Loucy (cell line): ENCODE data around the gene ALPK1.

ENCODE experiments used
- H2AFZ ChIP-seq: fragments of 200-600 bp; sonication (generic); 2 replicates; pipeline ENCODE4 v1.6.0; 2016; ENCODE audit warnings: antibody characterized with exemption, mild to moderate bottlenecking, low read length, moderate library complexity
- H3F3A ChIP-seq: fragments of 200-600 bp; 2 replicates; pipeline ENCODE4 v1.6.0; 2016; ENCODE audit warnings: antibody characterized with exemption, low read depth, mild to moderate bottlenecking
- H3K27me3 ChIP-seq: fragments of 200-600 bp; sonication (generic); 2 replicates; pipeline ENCODE4 v1.6.1; 2014; ENCODE audit warnings: low read length, mild to moderate bottlenecking; ENCODE audit not compliant: insufficient read depth, poor library complexity, severe bottlenecking
- H3K36me3 ChIP-seq: fragments of 200-600 bp; sonication (generic); 2 replicates; pipeline ENCODE4 v1.6.1; 2016; ENCODE audit warnings: low read length; ENCODE audit not compliant: insufficient read depth
- H3K4me1 ChIP-seq: fragments of 200-600 bp; sonication (generic); 2 replicates; pipeline ENCODE4 v1.5.1; 2014; ENCODE audit warnings: low read length, mild to moderate bottlenecking; ENCODE audit not compliant: insufficient read depth, poor library complexity, severe bottlenecking
- H3K4me2 ChIP-seq: fragments of 200-600 bp; sonication (generic); 2 replicates; pipeline ENCODE4 v1.6.0; 2014; ENCODE audit warnings: antibody characterized with exemption, low read length, low read depth, mild to moderate bottlenecking; ENCODE audit not compliant: poor library complexity, severe bottlenecking
- H3K4me3 ChIP-seq: fragments of 200-600 bp; sonication (generic); 2 replicates; pipeline ENCODE4 v1.5.1; 2014; ENCODE audit warnings: low read length, mild to moderate bottlenecking, mixed read lengths; ENCODE audit not compliant: poor library complexity, severe bottlenecking
- H3K79me2 ChIP-seq: fragments of 200-600 bp; sonication (generic); 2 replicates; pipeline ENCODE4 v1.6.1; 2014; ENCODE audit warnings: low read length; ENCODE audit not compliant: insufficient read depth
- H3K9ac ChIP-seq: fragments of 200-600 bp; sonication (generic); 2 replicates; pipeline ENCODE4 v1.6.0; 2014; ENCODE audit warnings: mild to moderate bottlenecking, low read depth, low read length, moderate library complexity; ENCODE audit not compliant: poor library complexity, severe bottlenecking
- H3K9me2 ChIP-seq: fragments of 200-600 bp; sonication (generic); replicated peaks from 2 replicates; pipeline ENCODE4 v1.6.1; 2016; ENCODE audit warnings: low read depth, low read length, mixed read lengths
- H3K9me3 ChIP-seq: fragments of 200-600 bp; sonication (generic); 2 replicates; pipeline ENCODE4 v1.6.1; 2014; ENCODE audit warnings: mild to moderate bottlenecking, antibody characterized with exemption, low read length, low read depth; ENCODE audit not compliant: insufficient read depth
- H4K20me1 ChIP-seq: fragments of 200-600 bp; sonication (generic); 2 replicates; pipeline ENCODE4 v1.6.0; 2014; ENCODE audit warnings: antibody characterized with exemption, low read length, mild to moderate bottlenecking; ENCODE audit not compliant: insufficient read depth, poor library complexity, severe bottlenecking
- EZH2phosphoT487 ChIP-seq: fragments of 200-600 bp; IDR thresholded peaks from 2 replicates; pipeline ENCODE4 v1.6.1; 2018; ENCODE audit warnings: antibody characterized with exemption, mild to moderate bottlenecking, moderate library complexity, borderline replicate concordance
- TF ChIP-seq, protein P1 (sequence below): fragments of 200-600 bp; sonication (generic); conservative IDR thresholded peaks from 2 replicates; pipeline ENCODE4 v1.5.1; 2014; ENCODE audit warnings: mild to moderate bottlenecking, antibody characterized with exemption, low read length

The ALPK1 gene

DNA sequence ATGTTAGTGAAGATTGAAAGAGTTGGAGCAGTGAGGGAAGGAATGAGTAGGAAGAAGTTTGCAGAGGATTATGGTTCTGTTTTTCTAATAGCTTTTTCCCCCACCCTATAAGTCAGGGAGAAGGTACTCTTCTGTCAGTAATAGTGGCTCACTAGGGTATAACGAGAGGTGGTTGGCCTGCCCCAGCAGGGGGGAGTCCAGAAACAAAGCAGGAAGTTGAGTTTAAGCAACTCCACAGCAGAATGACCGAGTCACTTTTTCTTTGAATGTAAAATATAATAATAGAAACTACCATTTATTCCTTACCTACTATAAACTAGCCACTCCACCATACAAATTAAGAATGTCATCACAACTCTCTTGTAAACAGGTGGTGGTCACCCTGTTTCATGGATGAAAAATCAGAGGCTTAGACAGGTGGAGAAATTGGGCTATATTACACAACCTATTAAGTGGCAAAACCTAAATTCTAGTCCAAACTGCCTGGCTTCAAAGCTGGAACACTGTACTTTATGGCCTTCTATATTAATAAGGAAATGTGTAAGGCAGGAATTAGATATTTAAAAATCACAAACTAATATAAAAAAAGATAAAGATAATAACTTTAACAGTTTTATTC, 43.7 kb upstream of the ALPK1 start:
- H2AFZ ChIP-seq: no peak overlapping the region
- H3K9ac ChIP-seq: no peak overlapping the region
- H3K27me3 ChIP-seq: no peaks in the 10 kb centered on the region
- TF ChIP-seq, protein P1, sequence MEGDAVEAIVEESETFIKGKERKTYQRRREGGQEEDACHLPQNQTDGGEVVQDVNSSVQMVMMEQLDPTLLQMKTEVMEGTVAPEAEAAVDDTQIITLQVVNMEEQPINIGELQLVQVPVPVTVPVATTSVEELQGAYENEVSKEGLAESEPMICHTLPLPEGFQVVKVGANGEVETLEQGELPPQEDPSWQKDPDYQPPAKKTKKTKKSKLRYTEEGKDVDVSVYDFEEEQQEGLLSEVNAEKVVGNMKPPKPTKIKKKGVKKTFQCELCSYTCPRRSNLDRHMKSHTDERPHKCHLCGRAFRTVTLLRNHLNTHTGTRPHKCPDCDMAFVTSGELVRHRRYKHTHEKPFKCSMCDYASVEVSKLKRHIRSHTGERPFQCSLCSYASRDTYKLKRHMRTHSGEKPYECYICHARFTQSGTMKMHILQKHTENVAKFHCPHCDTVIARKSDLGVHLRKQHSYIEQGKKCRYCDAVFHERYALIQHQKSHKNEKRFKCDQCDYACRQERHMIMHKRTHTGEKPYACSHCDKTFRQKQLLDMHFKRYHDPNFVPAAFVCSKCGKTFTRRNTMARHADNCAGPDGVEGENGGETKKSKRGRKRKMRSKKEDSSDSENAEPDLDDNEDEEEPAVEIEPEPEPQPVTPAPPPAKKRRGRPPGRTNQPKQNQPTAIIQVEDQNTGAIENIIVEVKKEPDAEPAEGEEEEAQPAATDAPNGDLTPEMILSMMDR: no peak
- TF ChIP-seq EZH2phosphoT487: no peak
- peaks cover 10% of the 10 kb centered on the region; the same call in 1 of the 2 replicates for H3K79me2 ChIP-seq
- no peak overlapping the region for H3K4me3 ChIP-seq
- H3F3A ChIP-seq: no peaks in the 10 kb centered on the region
- no peak overlapping the region for H3K4me2 ChIP-seq
- no peaks in the 10 kb centered on the region for H4K20me1 ChIP-seq
- H3K36me3 ChIP-seq: peaks cover 26% of the 10 kb centered on the region; the same call in 1 of the 2 replicates
- no peaks in the 10 kb centered on the region for H3K9me3 ChIP-seq
- no peaks in the 10 kb centered on the region for H3K9me2 ChIP-seq
- H3K4me1 ChIP-seq: peaks cover 8% of the 10 kb centered on the region

GRCh38 chr4:112257098-112257497, 40.1 kb upstream of the ALPK1 start:
- H3K27me3 ChIP-seq: no peaks in the 10 kb centered on the region
- no peaks in the 10 kb centered on the region for H3F3A ChIP-seq
- H2AFZ ChIP-seq: no peak overlapping the region
- no peaks in the 10 kb centered on the region for H3K9me2 ChIP-seq
- 0 out of 2 replicates have a peak, but pooled peaks cover 4% of the 10 kb centered on the region for H3K79me2 ChIP-seq
- H3K36me3 ChIP-seq: peaks cover 48% of the 10 kb centered on the region; the same call in 1 of the 2 replicates
- no peaks in the 10 kb centered on the region for H4K20me1 ChIP-seq
- no peak overlapping the region for H3K4me2 ChIP-seq
- TF ChIP-seq EZH2phosphoT487: no peak
- TF ChIP-seq, protein P1: no peak
- H3K9me3 ChIP-seq: no peaks in the 10 kb centered on the region
- H3K9ac ChIP-seq: no peak overlapping the region
- peaks cover 8% of the 10 kb centered on the region for H3K4me1 ChIP-seq
- H3K4me3 ChIP-seq: no peak overlapping the region

DNA sequence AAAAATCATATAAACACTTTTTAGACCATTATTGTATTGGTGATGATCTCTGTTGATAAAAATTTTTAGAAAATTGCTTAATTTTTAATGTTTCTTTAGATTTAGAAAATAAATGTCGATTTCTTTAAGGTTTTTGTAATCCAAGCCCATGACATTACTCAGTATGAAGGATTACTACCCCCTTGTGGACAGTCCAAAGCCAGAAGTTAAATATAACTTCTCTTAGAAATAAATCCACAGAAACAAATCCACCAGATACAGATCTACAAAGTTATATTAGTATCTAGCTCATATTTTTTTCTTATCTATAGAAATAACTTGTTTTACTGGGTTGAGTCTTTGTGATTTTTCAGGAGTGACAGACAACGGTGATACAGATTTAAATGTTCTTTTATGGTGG, 30.3 kb upstream of the ALPK1 start:
- H3K4me2 ChIP-seq: no peak overlapping the region
- H3K36me3 ChIP-seq: peaks cover 60% of the 10 kb centered on the region; the same call in 1 of the 2 replicates
- H4K20me1 ChIP-seq: no peaks in the 10 kb centered on the region
- no peaks in the 10 kb centered on the region for H3K79me2 ChIP-seq
- no peaks in the 10 kb centered on the region for H3F3A ChIP-seq
- no peaks in the 10 kb centered on the region for H3K9me2 ChIP-seq
- no peaks in the 10 kb centered on the region for H3K4me1 ChIP-seq
- no peaks in the 10 kb centered on the region for H3K27me3 ChIP-seq
- no peak overlapping the region for H3K4me3 ChIP-seq
- TF ChIP-seq EZH2phosphoT487: no peak
- TF ChIP-seq, protein P1: peak; percentile 68
- H3K9me3 ChIP-seq: no peaks in the 10 kb centered on the region
- H3K9ac ChIP-seq: no peak overlapping the region
- no peak overlapping the region for H2AFZ ChIP-seq
